Psoas muscle (tissue), 8 donors: Measurements from ENCODE around the gene CWC25. TPM values are rescaled to one million over a fixed set of nuclear protein-coding genes. Genes with fewer than 3 reads are reported as not detected.
A peak's percentile ranks its signal among the peaks of the same experiment; 100 is the strongest.
"Not testable (repeated sequence)": the region's sequence is repeated elsewhere in the genome, so short reads cannot be mapped to it uniquely, and the experiment has no call there.

ENCODE experiments used
- ATAC-seq, 4 donors: fragments of 200-7000 bp; cut with Tn5 transposase; one replicate each; pipeline ENCODE4 v1.9.1; 2020; ENCODE audit warnings: moderate library complexity in 3 of 4, mild to moderate bottlenecking in 2 of 4
- DNase-seq, 2 donors: peaks; one replicate each; pipeline ENCODE4 v3.0.0-alpha.2; 2020
- H3K27ac ChIP-seq: fragments of 200-600 bp; one replicate; pipeline ENCODE4 v1.8.0; 2022
- H3K27me3 ChIP-seq, 3 donors: fragments of 200-600 bp in 1 of 3; one replicate each; pipeline versions ENCODE4 v1.6.1 to v1.8.0; 2013 to 2022; ENCODE audit warnings: low read length in 2 of 3, mild to moderate bottlenecking in 2 of 3, moderate library complexity in 1 of 3; ENCODE audit not compliant: insufficient read depth in 3 of 3
- H3K36me3 ChIP-seq, 2 donors: fragments of 200-600 bp in 1 of 2; one replicate each; pipeline versions ENCODE4 v1.6.1 to v1.8.0; 2013 to 2022; ENCODE audit warnings: low read depth in 1 of 2, mild to moderate bottlenecking in 1 of 2, moderate library complexity in 1 of 2; ENCODE audit not compliant: insufficient read depth in 1 of 2
- H3K4me1 ChIP-seq: fragments of 200-600 bp; one replicate; pipeline ENCODE4 v1.8.0; 2022
- H3K4me3 ChIP-seq: fragments of 200-600 bp; one replicate; pipeline ENCODE4 v1.8.0; 2022; ENCODE audit warnings: mild to moderate bottlenecking
- H3K9me3 ChIP-seq: fragments of 200-600 bp; one replicate; pipeline ENCODE4 v1.8.0; 2022
- WGBS, 3 donors: extraction: QIAGEN DNeasy Blood & Tissue Kit; methylation state at CpG; one replicate each; pipeline versions ENCODE4 v1.1.6 to v1.1.7; 2013; 5-methylcytosine and 5-hydroxymethylcytosine counted together
- intact Hi-C, 2 donors: fragments of 100-400 bp; cut with DNase I; formaldehyde crosslinking; loops; one replicate each; pipeline versions ENCODE4 v1.11.0 to v1.14.2; 2022
- polyA plus RNA-seq, 3 donors: library from polyadenylated mRNA; stranded (reverse); fragments of 200-250 nt; gene quantifications; one replicate each; pipeline ENCODE4 v1.2.3, GENCODE V29; 2013
- total RNA-seq, 4 donors: library from RNA; stranded (reverse); fragmentation: NEBNext Ultra II Directional in 2 of 4; extraction: Animal tissue kit (Norgen Biotek cat#: 25700) in 2 of 4; gene quantifications; one replicate each; pipeline versions ENCODE4 v1.2.1 to v1.2.4, GENCODE V29; 2021 to 2023
- TF ChIP-seq, protein P1 (sequence below): fragments of 200-600 bp; IDR thresholded peaks from one replicate; pipeline ENCODE4 v1.8.0; 2022; ENCODE audit warnings: antibody characterized with exemption
- donor health status: healthy with polysubstance abuse.
- donor health status: DM: no; HTN: no; CAD: no; lungs with moderate emphysema.
- donor health status: Bipolar disorder and iron deficiency.
- donor health status: healthy.
- donor health status: DM: yes; HTN: yes; CAD: no.
- donor health status: DM: no; HTN: no; CAD: no.
- donor health status: DM: no; HTN: no; CAD: no.
- donor health status: DM: yes; HTN: yes; CAD: no.

CWC25 gene
- total and polyA plus RNA-seq, 7 donors, result 9.7 to 22.0 (median 15.0) TPM

DNA sequence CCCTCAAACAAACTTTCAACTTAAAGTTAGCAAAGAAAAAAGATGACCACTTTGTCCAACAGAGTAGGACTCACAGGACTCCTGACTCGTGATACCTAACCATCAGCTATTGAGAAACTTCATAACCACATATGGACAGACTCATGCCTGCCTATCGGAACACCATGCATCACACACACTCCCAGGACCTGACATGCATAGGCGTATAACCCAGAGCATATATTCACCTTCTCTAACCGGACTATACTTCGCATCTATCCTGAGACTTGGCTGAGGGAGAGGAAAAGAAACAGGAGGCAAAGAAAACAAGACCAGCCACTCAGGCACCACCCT lies 28.0 kb downstream of the CWC25 start:
- peaks cover 29% of the 10 kb centered on the region for H3K4me1 ChIP-seq
- H3K27me3 ChIP-seq, result no peaks in the 10 kb centered on the region
- H3K4me3 ChIP-seq, result peak overlapping the region; percentile 96
- H3K9me3 ChIP-seq, result no peaks in the 10 kb centered on the region
- H3K36me3 ChIP-seq, result peaks cover 7 to 48% of the 10 kb centered on the region in 2 donors
- WGBS, 3 donors, result 69 to 80% (median 77%) methylated on average over 5 of the region's 5 CpGs
- H3K27ac ChIP-seq, result peak overlapping the region; percentile 96
- DNase-seq (no peak), ATAC-seq (no peak)
- intact Hi-C loops, result no loop called here
- TF ChIP-seq, protein P1, sequence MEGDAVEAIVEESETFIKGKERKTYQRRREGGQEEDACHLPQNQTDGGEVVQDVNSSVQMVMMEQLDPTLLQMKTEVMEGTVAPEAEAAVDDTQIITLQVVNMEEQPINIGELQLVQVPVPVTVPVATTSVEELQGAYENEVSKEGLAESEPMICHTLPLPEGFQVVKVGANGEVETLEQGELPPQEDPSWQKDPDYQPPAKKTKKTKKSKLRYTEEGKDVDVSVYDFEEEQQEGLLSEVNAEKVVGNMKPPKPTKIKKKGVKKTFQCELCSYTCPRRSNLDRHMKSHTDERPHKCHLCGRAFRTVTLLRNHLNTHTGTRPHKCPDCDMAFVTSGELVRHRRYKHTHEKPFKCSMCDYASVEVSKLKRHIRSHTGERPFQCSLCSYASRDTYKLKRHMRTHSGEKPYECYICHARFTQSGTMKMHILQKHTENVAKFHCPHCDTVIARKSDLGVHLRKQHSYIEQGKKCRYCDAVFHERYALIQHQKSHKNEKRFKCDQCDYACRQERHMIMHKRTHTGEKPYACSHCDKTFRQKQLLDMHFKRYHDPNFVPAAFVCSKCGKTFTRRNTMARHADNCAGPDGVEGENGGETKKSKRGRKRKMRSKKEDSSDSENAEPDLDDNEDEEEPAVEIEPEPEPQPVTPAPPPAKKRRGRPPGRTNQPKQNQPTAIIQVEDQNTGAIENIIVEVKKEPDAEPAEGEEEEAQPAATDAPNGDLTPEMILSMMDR, result no peak

DNA sequence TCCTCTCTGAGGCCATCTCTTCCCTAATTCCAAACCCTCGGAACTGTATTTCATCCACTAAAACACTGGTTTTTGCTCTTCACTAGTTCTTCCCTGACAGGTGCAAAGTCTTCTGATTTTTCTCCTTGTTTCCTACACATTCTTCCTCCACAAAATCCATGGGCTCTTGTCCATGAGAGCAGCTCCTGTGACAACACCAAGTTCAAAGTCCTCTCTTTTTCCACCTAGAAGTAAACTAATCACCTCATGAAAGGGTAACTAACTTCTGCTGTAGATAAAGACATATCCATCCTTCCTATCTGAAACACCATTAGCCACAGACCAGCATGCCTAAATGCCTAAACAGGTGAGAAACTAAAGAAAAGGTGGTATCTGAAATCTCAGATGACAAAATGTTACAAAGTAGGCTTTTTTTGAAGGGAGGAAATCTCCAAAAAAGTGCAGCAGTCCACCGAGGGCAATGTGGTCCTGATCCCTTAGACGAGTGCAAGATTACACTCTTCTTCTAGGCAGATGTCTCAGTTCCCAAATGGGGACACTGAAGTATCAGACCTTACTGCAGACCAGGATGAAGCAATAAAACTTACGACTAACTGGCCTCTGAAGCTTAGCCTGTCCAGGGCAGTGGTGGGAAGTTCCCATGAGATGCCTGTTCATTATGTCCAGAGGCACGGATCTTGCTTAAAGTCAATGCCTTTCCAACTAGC lies 28.5 kb downstream of the CWC25 start:
- Histone ChIP-seq H3K36me3 (peaks cover 4 to 43% of the 10 kb centered on the region in 2 donors), H3K27ac (peak overlapping the region; percentile 96), H3K27me3 (no peaks in the 10 kb centered on the region), H3K4me1 (peaks cover 29% of the 10 kb centered on the region), H3K4me3 (peak overlapping the region; percentile 96), H3K9me3 (no peaks in the 10 kb centered on the region)
- ATAC-seq (no peak), DNase-seq (no peak)
- TF ChIP-seq, protein P1, result no peak
- intact Hi-C loops, result no loop called here
- WGBS, 3 donors, result 41 to 56% (median 43%) methylated on average over 5 of the region's 5 CpGs

DNA sequence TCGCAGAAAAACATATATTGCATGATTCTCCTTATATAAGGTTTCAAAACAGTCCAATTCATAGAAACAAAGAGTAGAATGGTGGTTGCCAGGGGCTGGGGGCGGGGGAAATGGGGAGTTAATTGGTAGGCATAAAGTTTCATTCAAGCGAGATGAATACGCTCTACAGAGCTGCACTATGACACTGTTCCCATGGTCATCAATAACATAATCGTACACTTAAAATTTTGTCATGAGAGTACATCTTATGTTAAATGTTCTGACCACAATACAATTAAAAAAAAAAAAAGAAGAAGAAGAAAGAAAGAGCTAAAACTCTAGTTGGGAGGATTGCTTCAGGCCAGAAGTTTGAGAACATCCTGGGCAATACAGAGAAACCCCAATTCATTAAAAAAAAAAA lies 30.9 kb downstream of the CWC25 start:
- peaks cover 0 to 34% of the 10 kb centered on the region in 2 donors for H3K36me3 ChIP-seq
- DNase-seq (no peak), ATAC-seq (no peak)
- WGBS, 3 donors, result 92 to 98% (median 97%) methylated on average over 5 of the region's 5 CpGs
- peaks cover 29% of the 10 kb centered on the region for H3K4me1 ChIP-seq
- TF ChIP-seq, protein P1, result no peak
- H3K9me3 ChIP-seq, result no peaks in the 10 kb centered on the region
- H3K27ac ChIP-seq, result no peak overlapping the region
- H3K27me3 ChIP-seq, result no peaks in the 10 kb centered on the region
- no peak overlapping the region for H3K4me3 ChIP-seq
- intact Hi-C loops, result no loop called here

DNA sequence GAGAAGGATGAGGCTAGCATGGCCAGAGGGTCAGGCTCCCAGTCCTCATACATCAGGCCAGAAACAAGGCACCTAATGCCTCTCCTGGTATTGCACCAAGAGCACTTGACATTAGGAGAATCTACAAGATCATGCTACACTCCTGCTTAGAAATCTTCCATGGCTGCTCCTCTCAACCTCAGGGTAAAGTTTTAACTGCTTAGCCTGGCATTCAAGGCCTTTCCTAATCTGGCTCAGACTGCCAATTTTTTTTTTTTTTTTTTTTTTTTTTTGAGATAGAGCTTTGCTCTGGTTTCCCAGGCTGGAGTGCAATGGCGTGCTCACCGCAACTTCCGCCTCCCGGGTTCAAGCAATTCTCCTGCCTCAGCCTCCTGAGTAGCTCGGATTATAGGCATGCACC lies 34.0 kb downstream of the CWC25 start:
- peaks cover 5% of the 10 kb centered on the region for H3K4me1 ChIP-seq
- TF ChIP-seq, protein P1, result no peak
- no peaks in the 10 kb centered on the region for H3K27me3 ChIP-seq
- no peak overlapping the region for H3K27ac ChIP-seq
- DNase-seq, result no peak
- intact Hi-C loops, result no loop called here
- H3K9me3 ChIP-seq, result no peaks in the 10 kb centered on the region
- H3K4me3 ChIP-seq, result no peak overlapping the region
- peaks cover 0 to 42% of the 10 kb centered on the region in 2 donors for H3K36me3 ChIP-seq
- WGBS, 3 donors, result 94 to 95% (median 95%) methylated on average over 5 of the region's 5 CpGs
- ATAC-seq, result no peak

DNA sequence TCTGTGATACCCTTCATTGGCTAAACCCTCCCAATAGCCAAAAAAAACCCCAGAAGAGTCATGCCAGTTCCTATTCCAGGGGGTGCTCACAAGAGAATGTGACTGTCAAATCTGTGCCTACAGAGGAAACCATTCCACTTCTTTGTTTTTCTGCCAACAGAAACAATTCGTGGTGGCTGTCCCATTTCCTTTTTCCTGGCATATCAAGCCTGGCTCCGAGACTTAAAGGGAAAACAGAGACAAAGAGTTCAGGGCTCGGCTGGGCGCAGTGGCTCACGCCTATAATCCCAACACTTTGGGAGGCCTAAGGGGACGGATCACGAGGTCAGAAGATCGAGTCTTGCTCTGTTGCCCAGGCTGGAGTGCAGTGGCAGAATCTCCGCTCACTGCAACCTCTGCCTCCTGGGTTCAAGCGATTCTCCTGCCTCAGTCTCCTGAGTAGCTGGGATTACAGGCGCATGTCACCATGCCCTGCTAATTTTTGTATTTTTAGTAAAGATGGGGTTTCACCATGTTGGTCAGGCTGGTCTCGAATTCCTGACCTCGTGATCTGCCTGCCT lies 34.9 kb downstream of the CWC25 start:
- DNase-seq, H3K4me1 ChIP-seq, intact Hi-C loops, H3K27ac ChIP-seq, H3K27me3 ChIP-seq, H3K9me3 ChIP-seq, ATAC-seq, H3K4me3 ChIP-seq: not testable (repeated sequence)
- WGBS, 3 donors, result 71 to 76% (median 75%) methylated on average over 13 of the region's 13 CpGs
- H3K36me3 ChIP-seq, result peaks cover 0 to 42% of the 10 kb centered on the region in 2 donors
